ENCODE measurements around the gene MC1R.

- TF ChIP-seq CTCF (conservative IDR thresholded peaks at IDR 0.05) (no peak), EZH2 (IDR thresholded peaks at IDR 0.05; ENCODE audit: low read depth) (no peak)
These were observed 6.0 kb upstream of the MC1R start for GRCh38 chr16:89912627-89913026.
